Sigmoid colon (tissue), 4 donors: ENCODE data around the gene FUT6.

Experiments
- CTCF ChIP-seq, 4 experiments: fragments of 450-650 bp in 3 of 4; fragments of 200-600 bp in 1 of 4; IDR thresholded peaks; one replicate each; pipeline ENCODE4 v1.5.1; 2016 to 2019; ENCODE audit warnings: antibody characterized with exemption in 4 of 4, mild to moderate bottlenecking in 3 of 4, moderate library complexity in 2 of 4
- EP300 ChIP-seq, 4 donors: sonication (generic); formaldehyde crosslinking; IDR thresholded peaks; one replicate each; pipeline ENCODE4 v1.6.1; 2017; ENCODE audit warnings: antibody characterized with exemption in 4 of 4
- POLR2A ChIP-seq, 2 donors: fragments of 450-650 bp; IDR thresholded peaks; one replicate each; pipeline ENCODE4 v1.6.1; 2016; ENCODE audit warnings: antibody characterized with exemption in 2 of 2, mild to moderate bottlenecking in 2 of 2, moderate library complexity in 2 of 2
- POLR2AphosphoS5 ChIP-seq, 4 donors: sonication (generic); formaldehyde crosslinking; IDR thresholded peaks; one replicate each; pipeline ENCODE4 v1.6.1; 2017; ENCODE audit warnings: antibody characterized with exemption in 4 of 4

- TF ChIP-seq POLR2A (IDR thresholded peaks at IDR 0.05) (no peak), CTCF (IDR thresholded peaks at IDR 0.05) (no peak), POLR2AphosphoS5 (IDR thresholded peaks at IDR 0.05) (no peak), EP300 (IDR thresholded peaks at IDR 0.05) (no peak)
Measured at GRCh38 chr19:5808120-5808816, 31.2 kb downstream of the FUT6 start.
